SK-MEL-5 (cell line): Measurements from ENCODE around the gene VAMP5. TPM values are rescaled to one million over a fixed set of nuclear protein-coding genes. Genes with fewer than 3 reads are reported as not detected.
"Not testable (repeated sequence)": the region's sequence is repeated elsewhere in the genome, so short reads cannot be mapped to it uniquely, and the experiment has no call there.

ENCODE experiments used
- DNase-seq: peaks from one replicate; pipeline ENCODE4 v3.0.0-alpha.2; 2016; ENCODE audit warnings: low read depth, low spot score
- in situ Hi-C: cut with HindIII; loops from 2 replicates; pipeline ENCODE4 v1.10.0; 2016; ENCODE audit warnings: low sequenced_read_pairs, high pct_unique_total_duplicates, low pct_unique_long_range_greater_than_20kb
- total RNA-seq: library from RNA; depleted of rRNA; stranded (reverse); fragments of >200 nt; shearing (Covaris generic); gene quantifications from 2 replicates; pipeline ENCODE4 v1.2.3, GENCODE V29; 2014

VAMP5 gene
- total RNA-seq, 1 experiment from 2014 or later: not detected

DNA sequence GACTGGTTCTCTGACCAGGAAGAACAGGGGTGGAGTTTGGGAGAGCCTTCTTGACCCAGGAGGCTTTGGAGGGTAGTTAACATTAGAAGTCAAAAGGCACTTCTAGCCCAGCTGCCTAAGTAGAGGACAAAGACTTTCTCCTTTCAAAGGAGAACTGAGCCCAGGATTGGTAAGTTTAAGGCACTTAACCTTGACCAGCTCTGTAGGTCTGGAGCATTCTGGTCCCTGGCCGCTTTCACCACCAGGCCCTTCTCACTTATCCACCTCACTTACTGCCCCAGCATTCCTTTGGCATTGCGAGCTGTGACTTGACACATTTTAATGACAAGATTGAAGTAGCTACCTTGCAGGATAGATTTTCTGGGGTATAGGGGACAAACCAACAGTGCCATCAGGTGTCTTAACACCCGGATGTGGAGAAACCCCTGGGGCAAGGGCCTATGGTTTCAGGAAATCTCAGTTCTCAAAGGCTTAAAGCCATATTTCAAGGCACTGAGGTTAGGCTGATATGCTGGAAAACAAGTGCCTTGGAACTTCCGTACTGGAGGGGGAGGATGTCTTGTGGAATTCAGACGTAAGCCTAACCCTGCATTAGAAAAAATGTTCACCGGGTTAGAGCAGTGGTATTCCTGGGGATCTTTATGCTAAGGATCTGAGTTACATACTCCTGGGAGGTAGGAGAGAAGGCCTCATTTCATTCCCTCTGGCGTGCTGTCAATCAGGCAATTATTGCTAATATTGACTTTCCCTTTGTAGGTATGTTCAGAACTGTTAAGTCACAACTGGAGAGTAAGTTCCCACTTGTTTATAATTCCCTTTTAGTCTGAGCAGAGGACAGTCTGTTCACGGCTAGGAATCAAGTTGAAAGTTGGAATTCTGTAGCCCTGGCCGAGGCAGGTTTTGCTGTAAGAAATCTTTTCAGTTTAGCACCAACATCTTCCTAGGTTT lies 23.3 kb downstream of the VAMP5 start:
- in situ Hi-C loops: no loop called here
- no peak for DNase-seq

DNA sequence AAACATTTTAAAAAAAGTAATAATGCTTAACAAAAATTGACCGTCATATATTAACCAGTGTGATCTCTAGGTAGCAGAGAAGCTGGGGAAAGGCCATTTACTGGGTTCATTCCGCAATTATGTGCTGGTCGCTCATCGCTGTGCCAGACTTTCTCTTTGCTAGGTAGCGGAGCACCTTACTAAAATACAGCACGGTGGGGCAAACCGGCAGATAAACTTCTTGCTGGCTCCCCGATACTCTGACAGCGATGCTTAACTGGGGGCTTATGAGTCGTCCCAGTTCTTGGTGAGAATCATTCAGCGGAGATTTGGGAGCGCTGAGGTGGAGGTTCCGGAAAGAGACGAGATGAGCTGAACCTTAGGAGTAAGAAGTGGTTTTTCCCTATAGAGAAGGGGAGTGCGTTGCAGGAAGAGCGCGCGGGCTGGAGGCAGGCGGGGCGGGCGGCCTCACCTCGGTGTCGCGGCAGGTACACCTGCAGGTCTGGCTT lies 27.0 kb downstream of the VAMP5 start:
- in situ Hi-C loops: no loop called here
- no peak for DNase-seq

- in situ Hi-C loops: no loop called here
Measured at GRCh38 chr2:85611705-85612587, 27.7 kb downstream of the VAMP5 start, which contains the start of gene C2orf68. C2orf68 (minus strand) TSS chr2:85612066; CDS start chr2:85611984, 82 bp downstream.

GRCh38 chr2:85613717-85614515 lies 29.7 kb downstream of the VAMP5 start:
- no peak for DNase-seq
- in situ Hi-C loops: no loop called here

More at GRCh38 chr2:85611705-85612587, 27.7 kb downstream of the VAMP5 start, which contains the start of gene C2orf68:
- peak; percentile 91 for DNase-seq

DNA sequence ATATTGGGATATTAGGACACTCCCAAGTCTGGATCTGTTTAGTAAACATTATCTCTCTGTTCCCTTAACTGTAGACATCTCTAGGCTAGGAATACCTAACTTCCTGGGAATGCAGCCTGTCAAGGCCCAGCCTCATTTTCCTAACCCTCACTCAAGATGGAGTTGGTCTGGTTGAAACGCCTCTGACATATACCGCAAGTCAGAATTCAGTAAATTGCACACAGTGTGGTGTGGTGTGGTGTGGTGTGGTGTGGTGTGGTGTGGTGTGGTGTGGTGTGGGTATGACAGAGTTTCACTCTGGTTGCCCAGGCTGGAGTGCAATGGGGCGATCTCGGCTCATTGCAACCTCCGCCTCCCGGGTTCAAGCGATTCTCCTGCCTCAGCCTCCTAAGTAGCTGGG lies 30.5 kb downstream of the VAMP5 start:
- DNase-seq, in situ Hi-C loops: not testable (repeated sequence)

- no peak for DNase-seq
- in situ Hi-C loops: no loop called here
Measured at GRCh38 chr2:85615413-85615728, 31.1 kb downstream of the VAMP5 start.

- in situ Hi-C loops, DNase-seq: not testable (repeated sequence)
Measured at GRCh38 chr2:85617723-85618122, 33.5 kb downstream of the VAMP5 start.

- no peak for DNase-seq
- in situ Hi-C loops: no loop called here
Measured at GRCh38 chr2:85619617-85620016, 35.4 kb downstream of the VAMP5 start.

DNA sequence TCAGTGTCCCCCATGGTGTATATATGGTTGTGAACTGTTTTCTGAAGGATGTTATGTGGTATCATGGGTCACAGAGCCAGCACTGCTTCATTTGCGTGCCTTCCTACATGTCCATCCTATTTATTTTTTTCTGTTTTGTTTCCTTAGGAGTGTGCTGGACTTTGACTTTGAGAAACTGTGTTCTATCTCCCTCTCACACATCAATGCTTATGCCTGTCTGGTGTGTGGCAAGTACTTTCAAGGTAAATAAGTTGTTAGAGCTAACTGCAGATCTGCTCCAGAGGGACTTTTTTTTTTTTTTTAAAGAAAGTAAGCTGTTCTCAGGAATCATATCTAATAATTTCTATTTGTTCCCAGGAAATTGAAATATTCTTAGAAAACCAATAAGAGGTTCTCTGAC lies 37.1 kb downstream of the VAMP5 start:
- DNase-seq: no peak
- in situ Hi-C loops: no loop called here

- no peak for DNase-seq
- in situ Hi-C loops: no loop called here
Measured at GRCh38 chr2:85623991-85624390, 39.8 kb downstream of the VAMP5 start.

GRCh38 chr2:85628658-85629057 lies 44.4 kb downstream of the VAMP5 start:
- in situ Hi-C loops: no loop called here
- DNase-seq: no peak

GRCh38 chr2:85631316-85631715 lies 47.1 kb downstream of the VAMP5 start:
- DNase-seq: no peak
- in situ Hi-C loops: no loop called here

- in situ Hi-C loops: no loop called here
- DNase-seq: no peak
Measured at GRCh38 chr2:85635011-85635410, 50.8 kb downstream of the VAMP5 start.

DNA sequence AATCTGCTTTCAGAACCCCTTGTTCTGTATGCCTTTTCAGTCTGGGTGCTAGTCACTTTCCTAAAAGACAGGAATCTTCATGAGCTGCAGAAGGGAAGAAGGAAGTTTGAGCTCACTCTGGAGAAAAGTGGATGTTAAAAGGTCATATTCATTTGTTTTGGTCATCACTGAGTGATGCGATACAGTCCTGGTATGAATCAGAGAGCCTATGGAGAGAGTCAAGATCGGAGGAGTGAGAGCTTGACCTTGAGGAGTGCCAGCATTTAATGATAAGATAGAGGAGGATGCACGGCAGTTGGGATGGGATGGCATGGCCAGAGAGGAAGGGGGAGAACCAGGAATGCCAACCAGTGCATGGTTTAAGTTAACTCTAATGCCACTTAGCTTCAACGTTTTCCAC lies 51.4 kb downstream of the VAMP5 start:
- in situ Hi-C loops: no loop called here
- DNase-seq: no peak

DNA sequence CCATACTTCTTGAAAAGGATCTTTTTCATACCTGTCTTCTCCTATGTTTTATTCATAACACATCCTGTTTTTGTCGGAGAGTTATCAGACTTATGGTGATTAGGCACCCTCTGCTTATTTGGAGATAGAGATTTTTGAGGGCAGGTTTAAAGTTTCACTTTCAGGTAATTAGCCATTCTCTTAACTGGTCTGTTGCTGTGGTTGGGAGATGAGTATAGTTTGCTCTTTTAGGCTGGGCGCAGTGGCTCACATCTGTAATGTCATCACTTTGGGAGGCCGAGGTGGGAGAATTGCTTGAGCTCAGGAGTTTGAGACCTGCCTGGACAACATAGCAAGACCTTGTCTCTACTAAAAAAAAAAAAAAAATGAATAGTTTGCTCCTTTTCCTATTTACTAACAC lies 58.5 kb downstream of the VAMP5 start:
- in situ Hi-C loops: no loop called here
- no peak for DNase-seq
